ENCODE data around the gene REXO5.
"Not testable (repeated sequence)": the region's sequence is repeated elsewhere in the genome, so short reads cannot be mapped to it uniquely, and the experiment has no call there.

REXO5 gene, protein sequence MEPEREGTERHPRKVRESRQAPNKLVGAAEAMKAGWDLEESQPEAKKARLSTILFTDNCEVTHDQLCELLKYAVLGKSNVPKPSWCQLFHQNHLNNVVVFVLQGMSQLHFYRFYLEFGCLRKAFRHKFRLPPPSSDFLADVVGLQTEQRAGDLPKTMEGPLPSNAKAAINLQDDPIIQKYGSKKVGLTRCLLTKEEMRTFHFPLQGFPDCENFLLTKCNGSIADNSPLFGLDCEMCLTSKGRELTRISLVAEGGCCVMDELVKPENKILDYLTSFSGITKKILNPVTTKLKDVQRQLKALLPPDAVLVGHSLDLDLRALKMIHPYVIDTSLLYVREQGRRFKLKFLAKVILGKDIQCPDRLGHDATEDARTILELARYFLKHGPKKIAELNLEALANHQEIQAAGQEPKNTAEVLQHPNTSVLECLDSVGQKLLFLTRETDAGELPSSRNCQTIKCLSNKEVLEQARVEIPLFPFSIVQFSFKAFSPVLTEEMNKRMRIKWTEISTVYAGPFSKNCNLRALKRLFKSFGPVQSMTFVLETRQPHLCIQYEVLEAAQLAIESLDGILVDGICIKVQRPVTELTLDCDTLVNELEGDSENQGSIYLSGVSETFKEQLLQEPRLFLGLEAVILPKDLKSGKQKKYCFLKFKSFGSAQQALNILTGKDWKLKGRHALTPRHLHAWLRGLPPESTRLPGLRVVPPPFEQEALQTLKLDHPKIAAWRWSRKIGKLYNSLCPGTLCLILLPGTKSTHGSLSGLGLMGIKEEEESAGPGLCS

DNA sequence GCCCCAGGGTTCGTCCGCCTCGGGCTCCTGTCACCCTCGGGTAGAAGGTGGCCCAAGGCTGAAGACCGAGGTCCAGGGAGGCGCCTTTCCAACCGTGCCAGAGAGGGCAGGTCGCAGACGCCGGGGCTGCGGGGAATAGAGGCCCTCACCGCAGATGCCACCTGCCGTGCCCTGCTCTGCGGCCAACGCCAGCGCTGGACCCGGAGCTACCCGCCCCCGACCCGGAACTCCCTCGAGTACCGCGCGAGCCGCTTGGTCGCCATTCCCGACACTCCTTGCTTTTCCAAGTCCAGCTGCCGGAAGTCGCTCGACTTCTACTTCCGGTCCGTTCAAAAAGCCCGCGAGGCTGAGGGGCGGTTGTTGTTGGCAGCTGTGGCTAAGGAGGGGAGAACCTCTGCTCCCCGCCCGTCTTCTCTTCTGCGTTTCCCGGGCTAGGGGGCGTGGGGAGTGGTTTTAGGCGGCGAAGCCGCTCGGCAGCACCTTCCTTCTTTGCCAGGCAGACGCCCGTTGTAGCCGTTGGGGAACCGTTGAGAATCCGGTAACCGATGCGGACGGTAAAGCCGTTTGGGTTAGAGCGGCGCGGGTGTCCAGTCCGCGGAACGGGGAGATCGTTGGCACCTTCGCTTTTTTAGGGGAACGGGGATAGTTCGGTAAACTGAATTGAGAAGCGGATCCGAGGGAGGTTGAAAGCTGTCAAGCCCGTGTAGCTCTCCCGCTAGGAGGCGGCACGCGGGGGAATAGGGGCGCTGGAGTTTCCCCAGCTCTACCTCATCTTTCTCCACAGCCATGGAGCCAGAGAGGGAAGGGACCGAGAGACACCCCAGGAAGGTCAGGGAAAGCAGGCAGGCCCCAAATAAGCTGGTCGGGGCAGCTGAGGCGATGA lies at the start of gene REXO5, which contains the start of gene ERI2:
Gene REXO5, plus strand, starts transcription at position 360 of the 883 bp plus-strand sequence. Its CDS starts 427 bp downstream, at position 787.
Gene ERI2, minus strand, starts transcription at position 305 of the 883 bp plus-strand sequence. Its CDS starts 42 bp downstream, at position 263.
- peak; percentile 97 for DNase-seq

DNA sequence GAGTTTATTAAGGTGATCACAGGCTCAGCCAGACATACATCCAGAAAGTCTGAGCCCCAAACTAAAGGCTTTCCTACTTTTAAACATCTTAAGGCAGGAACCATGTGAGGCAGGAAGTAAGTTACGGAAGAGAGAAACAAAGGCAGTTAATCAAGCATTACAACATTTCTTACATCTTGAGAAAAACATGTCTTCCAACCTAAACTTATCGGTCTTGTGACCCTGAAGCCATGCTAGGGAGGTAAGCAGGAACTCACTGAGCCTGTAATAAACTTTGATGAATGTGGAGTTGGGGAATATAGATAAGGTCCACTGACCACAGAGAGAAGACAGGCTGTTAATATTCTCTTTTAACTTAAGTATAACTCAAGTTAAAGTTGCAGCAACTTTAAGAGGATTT lies 46.0 kb upstream of the REXO5 start:
- DNase-seq, result no peak

DNA sequence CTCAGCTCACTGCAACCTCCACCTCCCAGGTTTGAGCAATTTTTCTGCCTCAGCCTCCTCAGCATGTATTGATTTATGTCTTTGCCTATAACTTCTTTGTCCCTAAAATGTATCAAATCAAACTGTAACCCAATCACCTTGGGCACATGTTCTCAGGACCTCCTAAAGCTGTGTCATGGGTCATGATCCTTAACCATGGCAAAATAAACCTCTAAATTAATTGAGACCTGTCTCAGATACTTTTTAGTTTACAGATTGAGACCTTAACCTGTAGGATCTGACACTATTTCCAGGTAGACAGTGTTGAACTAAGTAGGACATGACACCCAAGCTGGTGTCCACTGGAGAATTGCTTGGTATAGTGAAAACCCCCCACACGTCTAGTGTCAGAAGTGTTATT lies 45.2 kb upstream of the REXO5 start:
- DNase-seq, result no peak

DNA sequence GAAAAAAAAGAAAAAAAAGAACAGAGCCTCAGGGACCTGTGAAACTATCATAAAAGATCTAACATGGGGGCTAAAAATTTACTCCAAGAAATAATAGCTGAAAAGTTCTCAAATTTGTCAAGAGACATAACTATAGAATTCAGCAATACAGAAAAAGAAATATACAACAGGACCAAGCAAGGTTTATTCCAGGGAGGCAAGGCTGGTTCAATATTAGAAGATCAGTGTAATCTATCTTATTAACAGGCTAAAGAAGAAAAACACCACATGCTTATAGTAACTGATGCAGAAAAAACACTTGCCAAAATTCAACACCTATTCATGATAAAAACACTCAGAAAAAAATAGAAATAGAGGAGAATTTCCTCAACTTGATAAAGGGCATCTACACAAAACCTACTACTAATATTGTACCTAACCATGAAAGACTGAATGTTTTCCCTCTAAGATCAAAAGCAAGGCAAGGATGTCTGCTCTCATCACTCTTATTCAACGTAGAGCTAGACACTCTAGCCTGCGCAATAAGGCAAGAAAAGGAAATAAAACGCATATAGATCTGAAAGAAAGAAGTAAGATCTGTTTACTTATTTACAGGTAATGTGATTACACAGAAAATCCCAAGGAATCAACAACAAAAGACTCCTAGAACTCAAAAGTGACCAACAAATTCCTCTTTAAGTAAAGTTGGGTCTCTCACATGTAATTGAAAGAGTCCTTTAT lies 43.8 kb upstream of the REXO5 start:
- DNase-seq, result no peak

DNA sequence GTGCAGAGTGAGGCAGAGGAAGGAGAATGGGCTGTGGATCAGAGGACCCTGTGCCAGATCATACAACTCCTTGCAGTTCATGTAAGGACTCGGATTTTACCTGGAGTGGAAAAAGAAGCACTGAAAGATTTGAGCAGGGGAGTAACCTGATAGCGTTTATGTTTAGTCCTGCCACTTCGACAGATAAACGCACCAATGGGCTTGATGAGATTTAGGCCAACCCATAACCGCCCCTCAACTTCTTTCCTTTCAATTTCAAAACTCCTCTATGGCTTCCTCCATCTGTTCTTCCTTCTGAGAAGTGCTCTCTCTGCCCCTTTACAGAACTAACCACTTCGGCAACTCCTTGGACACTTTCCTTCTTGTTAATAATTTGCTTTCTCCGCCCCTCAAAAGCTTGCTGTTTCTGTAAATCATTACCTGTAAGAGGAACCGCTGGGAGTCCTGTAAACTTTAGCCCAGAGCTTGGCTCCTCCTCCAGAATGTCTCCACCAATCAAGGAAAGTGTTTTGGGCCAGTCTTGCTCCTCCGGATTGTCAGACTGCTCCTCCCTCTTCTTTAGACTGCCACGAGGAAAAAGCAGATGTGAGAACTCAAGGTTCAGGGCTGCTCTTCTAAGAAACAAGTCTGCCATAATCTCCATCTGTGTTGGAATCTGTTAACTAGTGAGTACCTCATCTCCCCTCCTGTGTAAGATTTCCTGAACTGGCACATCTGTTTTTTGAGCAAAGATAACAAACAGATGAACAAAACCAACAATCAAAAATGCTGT lies 42.7 kb upstream of the REXO5 start, which contains the start of gene ACSM3:
Gene ACSM3, plus strand, starts transcription at position 554 of the 772 bp plus-strand sequence. CDS start 6,021 bp downstream, outside the sequence.
- peak; percentile 71 for DNase-seq

DNA sequence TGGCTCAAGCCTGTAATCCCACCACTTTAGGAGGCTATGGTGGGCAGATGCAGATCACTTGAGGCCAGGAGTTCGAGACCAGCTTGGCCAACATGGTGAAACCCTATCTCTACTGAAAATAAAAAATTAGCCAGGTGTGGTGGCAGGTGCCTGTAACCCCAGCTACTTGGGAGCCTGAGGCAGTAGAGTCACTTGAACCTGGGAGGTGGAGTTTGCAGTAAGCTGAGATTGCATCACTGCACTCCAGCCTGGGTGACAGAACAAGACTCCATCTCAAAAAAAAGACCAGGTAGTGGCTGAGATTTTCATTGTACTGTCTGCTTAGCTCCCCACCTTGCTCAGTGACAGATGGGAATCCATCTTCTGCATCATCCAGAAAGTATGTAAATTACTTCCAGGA lies 41.9 kb upstream of the REXO5 start:
- not testable (repeated sequence) for DNase-seq

DNA sequence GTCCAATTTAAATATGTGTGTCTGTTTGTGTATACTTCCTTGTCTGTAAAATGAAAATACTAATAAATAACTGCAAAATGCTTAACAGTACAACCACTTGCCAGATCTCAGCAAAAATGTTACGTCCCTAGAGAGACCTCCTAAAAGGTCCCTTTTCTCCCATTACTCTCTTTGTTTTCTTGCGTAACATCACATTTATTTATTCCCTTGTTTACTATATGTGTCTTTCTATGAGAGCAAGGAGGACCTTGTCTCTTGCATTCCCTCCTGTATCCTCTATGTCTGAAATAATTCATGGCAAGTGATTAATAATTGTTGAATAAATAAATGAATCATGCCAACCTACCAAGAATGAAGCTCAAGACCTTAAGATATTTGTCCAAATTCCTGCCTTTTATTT lies 40.6 kb upstream of the REXO5 start:
- no peak for DNase-seq

DNA sequence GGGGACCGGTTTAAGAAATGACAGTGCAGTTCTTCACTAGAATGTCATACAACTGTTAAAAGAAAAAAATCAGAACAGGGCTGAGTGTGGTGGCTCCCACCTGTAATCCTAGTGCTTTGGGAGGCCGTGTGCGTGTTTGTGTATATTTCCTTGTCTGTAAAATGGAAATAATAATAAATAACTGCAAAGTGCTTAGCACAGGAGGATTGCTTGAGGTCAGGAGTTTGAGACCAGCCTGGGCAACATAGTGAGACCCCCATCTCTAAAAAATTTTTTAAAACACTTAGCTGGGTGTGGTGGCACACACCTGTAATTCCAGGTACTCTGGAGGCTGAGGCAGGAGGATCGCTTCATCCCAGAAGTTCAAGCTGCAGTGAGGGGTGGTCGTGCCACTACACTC lies 40.0 kb upstream of the REXO5 start:
- DNase-seq, result no peak

DNA sequence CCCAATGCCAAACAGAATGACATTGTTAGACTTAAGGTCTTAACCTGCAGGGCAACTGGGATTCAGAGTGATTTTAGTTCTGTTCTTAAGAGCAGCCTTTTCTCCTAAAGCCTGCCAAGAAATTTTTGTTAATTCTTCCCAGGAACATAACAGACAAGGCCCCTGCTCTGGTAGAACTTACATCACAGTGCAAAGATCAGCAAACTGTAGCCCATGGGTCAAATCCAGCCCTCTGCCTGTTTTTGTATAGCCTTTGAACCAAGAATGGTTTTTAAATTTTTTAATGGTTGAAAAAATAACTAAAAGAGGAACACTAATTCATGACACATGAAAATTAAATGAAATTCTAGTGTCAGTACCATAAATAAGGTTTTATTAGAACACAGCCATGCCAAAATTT lies 38.8 kb upstream of the REXO5 start:
- no peak for DNase-seq

DNA sequence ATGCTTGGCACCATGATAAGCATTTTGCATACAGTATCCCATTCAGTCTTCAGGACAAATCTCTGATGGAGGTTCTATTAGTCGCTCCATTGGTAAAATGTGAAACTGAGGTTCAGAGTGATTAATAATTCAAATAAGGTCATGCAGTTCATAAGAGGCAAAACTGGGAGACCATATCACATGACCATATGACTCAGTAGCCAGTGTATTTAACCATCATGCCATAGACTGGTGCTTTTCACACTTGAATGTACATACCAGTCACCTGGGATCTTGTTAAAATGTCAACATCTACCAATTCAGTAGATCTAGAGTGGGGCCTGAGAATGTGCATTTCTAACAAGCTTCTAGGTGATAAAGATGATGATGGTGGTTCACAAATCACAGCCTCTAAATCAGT lies 38.2 kb upstream of the REXO5 start:
- no peak for DNase-seq

DNA sequence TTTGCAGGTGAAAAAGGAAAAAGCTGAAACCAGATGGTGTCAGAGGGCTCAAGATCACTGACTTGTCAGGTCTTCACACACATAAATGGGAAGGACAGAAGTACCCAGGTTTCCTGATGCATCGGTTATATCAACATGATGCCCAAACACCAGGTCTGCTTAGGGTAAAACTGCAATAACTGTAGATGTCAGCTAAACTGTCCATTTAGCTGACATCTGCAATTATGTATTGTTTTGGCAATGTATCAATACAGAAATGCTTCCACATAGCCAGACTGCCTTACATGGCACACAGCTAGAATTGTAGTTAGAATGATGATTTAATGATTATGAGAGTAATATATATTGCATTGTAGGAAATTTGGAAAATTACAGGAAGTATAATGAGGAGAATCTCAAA lies 37.5 kb upstream of the REXO5 start:
- DNase-seq, result no peak

DNA sequence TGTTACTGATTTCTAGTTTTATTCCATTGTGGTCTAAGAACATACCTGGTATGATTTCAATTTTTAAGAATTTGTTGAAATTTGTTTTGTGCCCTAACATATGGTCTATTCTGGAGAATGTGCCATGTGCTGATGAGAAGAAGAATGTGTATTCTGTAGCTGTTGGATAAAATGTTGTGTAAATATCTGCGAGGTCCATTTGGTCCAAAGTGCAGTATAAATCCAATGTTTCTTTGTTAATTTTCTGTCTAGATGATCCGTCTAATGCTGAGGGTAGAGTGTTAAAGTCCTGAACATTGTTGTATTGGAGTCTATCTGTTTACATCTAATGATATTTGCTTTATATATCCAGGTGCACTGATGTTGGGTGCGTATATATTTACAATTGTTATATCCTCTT lies 32.6 kb upstream of the REXO5 start:
- no peak for DNase-seq

DNA sequence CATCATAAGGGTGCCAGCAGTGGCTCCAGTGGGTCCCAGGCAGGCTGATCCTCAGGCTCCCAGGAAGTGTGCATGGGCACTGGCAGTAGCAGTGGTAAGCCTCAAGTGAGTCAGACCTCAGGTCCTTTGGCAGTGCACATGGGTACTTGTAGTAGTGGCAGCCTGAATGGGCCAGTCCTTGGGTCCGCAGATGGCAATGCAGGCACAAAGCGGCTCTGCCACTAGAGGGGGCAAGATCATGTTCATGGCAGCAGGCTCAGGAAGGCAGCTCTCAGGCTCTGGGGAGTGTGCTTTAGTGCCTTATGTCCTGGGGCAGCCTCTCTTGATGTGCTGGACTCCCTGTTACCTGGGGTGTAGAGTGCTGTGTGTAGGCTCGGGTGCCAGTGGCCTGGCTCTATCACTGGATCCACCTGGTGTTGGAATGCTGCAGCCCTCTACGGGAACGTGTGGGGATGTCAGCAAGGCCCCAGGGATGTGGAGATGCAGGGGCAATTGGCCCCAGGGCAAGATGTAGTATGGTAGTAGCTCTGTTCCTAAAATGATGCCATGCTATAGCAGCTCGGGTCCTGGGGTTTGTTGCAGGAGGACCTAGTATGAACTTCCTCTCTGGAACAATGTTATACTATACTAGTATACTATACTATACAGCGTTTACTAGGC lies 31.5 kb upstream of the REXO5 start:
- peak; percentile 84 for DNase-seq

DNA sequence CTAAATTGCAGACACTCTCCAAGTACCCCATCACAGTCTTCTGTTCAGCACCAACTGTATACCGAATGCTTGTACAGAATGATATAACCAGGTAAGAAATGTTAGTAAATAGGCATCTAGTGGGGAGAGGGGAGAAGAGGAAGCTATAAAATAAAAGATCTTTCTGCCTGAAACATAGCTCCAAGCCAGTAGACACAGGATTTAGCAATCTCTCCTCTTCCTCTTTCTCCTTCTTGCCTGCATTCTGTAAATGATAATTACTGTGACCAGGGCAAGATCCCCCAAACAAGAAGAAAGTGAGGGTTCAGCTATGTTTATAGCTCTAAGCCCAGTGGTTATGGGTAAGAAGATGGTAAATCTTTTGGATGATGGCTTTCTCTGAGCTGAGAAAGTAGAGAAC lies 24.6 kb upstream of the REXO5 start:
- DNase-seq, result no peak

DNA sequence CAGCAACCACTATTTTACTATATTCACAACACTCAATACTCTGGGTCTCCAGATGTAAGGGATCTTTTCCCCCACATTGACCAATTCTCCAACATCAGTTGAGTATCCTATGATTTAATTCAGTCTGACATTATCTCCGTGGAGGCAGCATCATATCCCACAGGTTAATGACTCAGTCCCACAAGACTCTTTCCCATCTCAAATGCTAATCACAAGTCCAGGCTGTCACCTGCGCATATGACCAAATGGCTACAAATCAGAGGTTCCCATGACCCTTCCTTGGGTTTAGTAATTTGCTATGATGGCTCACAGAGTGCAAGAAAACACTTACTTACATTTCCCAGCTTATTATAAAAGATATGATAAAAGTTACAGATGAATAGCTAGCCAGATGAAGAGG lies 23.9 kb upstream of the REXO5 start:
- no peak for DNase-seq

DNA sequence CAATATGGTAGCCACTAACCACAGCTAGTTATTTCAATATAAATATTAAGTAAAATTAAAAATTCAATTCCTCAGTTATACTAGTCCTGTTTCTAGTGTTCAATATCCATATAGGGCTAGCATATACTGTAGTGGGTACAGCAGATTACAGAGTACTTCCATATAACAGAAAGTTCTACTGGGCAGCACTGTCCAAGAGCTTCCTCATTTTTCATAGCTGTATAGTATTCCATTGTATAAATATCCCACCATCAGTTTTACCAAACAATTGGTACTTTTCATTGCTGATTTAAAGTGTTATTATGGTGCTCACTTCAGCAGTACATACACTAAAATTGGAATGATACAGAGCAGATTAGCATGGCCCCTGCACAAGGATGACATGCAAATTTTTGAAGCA lies 22.1 kb upstream of the REXO5 start:
- no peak for DNase-seq

DNA sequence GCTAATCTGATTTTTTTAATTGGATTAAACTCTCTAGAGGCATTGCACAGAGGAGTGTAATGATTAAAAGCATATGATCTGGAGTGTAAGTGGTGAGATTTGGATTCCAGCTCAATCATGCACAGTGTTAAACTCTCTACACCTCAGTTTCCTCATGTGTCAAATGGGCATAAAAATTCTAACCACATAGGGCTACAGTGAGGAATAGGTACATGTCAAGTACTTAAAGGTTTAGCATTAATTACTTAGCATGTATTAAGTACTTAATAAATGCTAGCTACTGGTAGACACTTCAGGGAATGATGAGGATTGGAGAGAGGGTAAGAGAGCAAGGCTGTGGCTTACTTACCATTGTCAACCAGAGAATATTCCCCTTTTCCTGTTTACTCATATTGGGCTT lies 17.2 kb upstream of the REXO5 start:
- peak; percentile 76 for DNase-seq

DNA sequence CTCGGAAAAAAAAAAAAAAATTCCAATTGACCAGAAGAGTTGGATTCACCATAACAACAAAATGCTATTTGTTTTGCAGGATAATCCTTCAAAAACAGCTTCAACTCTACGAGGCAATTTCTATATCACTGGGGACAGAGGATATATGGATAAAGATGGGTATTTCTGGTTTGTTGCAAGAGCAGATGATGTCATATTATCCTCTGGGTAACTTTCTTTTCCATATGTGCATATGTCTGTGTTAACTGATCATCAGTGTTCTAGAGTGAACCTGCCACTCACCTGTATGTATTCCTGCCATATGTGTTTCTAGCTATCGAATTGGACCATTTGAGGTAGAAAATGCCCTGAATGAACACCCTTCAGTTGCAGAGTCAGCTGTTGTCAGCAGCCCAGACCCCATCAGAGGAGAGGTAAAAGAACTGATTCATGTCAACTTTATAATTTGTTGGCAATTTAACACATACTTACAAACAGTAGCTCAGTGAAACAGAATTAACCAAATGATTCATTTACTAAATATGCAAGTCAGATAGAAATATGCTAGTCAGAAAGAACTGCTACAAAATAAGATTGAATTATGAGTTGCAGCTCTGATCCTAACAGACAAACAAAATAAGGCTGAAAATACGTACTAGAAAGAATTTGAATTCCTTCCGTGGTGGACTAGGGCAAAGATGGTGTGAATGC lies 14.3 kb upstream of the REXO5 start:
- DNase-seq, result no peak

DNA sequence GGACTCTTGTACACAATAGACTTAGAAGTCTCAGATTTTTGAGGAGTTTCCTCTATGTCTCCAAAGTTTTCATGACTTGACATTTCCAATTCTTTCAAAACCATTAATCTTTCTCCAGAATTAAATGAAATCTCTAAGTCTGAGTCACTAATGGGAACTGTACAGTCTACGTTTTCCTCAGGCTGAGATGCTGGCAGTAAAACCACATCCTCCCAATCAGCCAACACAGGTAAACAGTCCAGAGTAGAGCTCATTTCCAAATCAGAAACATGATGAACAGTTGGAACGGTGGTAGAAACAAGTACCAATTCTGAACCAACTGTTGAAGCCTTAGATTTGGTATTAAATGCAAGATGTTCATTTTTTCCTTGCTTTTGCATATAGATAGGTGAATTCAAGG lies 8.0 kb upstream of the REXO5 start:
- no peak for DNase-seq

DNA sequence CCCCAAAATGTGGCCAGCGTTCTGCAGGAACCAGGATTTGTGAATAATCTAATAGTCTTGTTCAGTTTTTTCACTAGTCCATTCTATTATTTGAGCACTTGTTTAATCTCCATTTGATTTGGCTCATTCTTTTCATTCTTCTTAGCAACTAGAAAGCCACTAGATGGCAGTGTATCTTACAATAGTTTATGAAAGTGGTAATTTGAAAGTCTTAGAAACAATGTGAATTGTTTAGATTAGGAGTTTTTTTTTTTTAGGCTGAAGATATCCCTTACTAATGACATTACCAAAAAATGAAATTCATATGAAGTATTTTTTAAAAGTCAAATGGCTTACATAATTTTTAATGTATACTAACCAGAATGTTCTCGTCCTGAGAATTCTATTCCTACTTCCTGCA lies 6.7 kb upstream of the REXO5 start:
- DNase-seq, result peak; percentile 57

Measured in NCI-H82 (cell line).